Measurements from ENCODE around the gene SV2A.

- no peak for TF ChIP-seq CTCF (conservative IDR thresholded peaks at IDR 0.05; ENCODE audit: low read depth, low read length)
- TF ChIP-seq EZH2 (IDR thresholded peaks at IDR 0.05; ENCODE audit: borderline replicate concordance, low read depth, low read length, poor library complexity, severe bottlenecking): no peak
Measured at GRCh38 chr1:149936992-149937705, 19.5 kb upstream of the SV2A start.
